ENCODE results near the gene PPP1R13B. TPM values are rescaled to one million over a fixed set of nuclear protein-coding genes. Genes with fewer than 3 reads are reported as not detected.
A peak's percentile ranks its signal among the peaks of the same experiment; 100 is the strongest.

Gene PPP1R13B
- total and polyA plus RNA-seq, 12 donors, result 21.6 to 124 (median 75.5) TPM

DNA sequence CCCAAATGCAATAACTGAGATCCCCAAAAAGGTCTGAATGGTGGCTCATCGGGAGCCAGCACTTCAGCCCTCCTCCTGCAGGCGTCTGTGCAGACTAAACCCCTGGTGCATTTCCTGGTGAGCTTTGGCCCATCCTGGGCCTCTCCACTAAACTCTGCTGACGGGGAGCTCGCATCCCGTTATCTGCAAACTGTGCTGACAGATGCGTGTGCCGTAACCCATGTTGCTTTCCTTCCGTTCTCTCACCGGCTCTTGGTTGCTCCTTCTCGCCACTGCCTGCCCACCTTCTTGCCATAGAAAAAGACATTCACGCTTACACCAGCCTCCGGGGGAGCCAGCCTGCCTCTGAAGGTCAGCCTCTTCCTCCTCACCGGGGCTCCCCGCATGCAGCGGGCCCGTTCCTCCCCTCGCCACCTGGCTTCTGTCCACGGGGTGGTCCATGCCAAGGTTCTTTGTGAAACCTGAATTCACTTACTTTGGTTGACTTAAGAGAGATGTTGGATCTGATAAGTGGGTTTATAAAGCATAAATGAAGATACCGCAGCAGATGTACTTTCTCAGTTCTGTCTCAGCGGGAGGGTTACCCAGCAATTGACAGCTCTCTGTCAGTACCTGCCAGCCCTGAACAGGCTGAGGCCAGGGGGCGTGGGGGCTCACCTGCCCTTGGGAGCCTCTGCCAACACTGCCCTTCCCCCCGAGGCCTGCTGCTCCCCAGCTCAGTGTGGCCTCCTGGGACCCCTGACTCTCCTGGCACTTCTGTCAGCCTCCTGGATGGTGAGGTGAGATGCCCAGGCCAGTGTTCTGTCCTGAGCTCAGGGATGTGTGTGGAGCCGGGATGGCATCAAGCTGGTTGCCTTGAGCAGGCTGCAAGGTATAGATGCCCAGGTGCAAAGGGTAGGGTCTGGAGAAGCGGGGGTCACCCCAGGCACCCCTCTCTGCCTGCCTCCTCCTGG, 117.6 kb downstream of the PPP1R13B start:
- no peak overlapping the region for H3K4me3 ChIP-seq
- no peaks in the 10 kb centered on the region for H3K27me3 ChIP-seq
- intact Hi-C loops (cut with DNase I), result no loop called here
- peak overlapping the region in 5 of 10 donors; percentile 11 to 51 (median 29) for H3K27ac ChIP-seq
- DNase-seq, result peak in 1 of 2 donors; percentile 15
- peak in 2 of 8 donors; percentile 1 to 15 for ATAC-seq
- no peaks in the 10 kb centered on the region for H3K9me3 ChIP-seq
- peaks cover 0 to 83% (median 46%) of the 10 kb centered on the region in 9 donors for H3K36me3 ChIP-seq
- TF ChIP-seq, protein P1, sequence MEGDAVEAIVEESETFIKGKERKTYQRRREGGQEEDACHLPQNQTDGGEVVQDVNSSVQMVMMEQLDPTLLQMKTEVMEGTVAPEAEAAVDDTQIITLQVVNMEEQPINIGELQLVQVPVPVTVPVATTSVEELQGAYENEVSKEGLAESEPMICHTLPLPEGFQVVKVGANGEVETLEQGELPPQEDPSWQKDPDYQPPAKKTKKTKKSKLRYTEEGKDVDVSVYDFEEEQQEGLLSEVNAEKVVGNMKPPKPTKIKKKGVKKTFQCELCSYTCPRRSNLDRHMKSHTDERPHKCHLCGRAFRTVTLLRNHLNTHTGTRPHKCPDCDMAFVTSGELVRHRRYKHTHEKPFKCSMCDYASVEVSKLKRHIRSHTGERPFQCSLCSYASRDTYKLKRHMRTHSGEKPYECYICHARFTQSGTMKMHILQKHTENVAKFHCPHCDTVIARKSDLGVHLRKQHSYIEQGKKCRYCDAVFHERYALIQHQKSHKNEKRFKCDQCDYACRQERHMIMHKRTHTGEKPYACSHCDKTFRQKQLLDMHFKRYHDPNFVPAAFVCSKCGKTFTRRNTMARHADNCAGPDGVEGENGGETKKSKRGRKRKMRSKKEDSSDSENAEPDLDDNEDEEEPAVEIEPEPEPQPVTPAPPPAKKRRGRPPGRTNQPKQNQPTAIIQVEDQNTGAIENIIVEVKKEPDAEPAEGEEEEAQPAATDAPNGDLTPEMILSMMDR (IDR thresholded peaks at IDR 0.05), result no peak
- H3K4me1 ChIP-seq, result peaks cover 7 to 70% (median 25%) of the 10 kb centered on the region in 9 donors
- WGBS, 2 donors, result 56 to 68% methylated on average over 24 of the region's 24 CpGs

DNA sequence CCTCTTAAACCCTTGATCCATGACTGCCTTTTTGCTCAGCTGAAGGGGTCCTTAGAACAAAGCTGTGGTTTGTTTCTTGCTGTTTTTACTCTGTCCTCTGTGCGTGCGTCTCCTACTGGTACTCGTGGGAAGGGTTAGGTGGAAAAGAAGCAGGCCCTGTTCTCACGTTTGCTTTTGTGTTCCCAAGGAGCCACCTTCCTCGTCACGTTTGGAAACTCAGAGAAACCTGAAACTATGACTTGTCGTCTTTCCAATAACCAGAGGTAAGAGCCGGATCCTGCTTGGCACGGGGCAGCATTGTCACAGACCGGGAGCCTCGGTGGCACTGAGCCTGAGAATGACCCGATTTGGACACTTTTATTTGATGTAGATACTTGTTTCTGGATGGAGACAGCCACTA, 118.7 kb downstream of the PPP1R13B start:
- DNase-seq, result no peak
- H3K9me3 ChIP-seq, result no peaks in the 10 kb centered on the region

DNA sequence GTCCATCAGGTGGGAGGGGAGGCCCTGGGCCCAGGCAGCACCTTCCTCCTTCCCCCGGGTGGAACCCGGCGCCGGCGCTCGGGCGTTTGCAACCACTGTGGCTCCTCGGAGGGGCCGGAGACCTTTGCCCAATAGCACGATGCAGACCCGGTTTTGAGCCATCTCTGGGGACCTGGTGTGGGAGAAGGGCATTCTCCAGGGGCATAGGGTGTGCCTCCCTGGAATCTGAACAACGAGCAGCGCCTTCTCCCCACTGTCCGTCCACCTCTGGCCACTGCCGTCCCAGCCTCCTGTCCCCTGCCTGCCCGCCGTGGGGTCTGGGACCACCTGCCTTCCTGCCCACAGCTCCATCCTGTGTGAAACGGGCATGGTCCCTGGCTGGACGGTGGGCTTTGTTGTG, 119.2 kb downstream of the PPP1R13B start:
- peak in 1 of 2 donors; percentile 11 for DNase-seq
- Histone ChIP-seq H3K4me1 (peaks cover 17 to 82% (median 39%) of the 10 kb centered on the region in 9 donors), H3K27ac (no peak overlapping the region), H3K9me3 (no peaks in the 10 kb centered on the region), H3K4me3 (no peak overlapping the region), H3K27me3 (no peaks in the 10 kb centered on the region), H3K36me3 (peaks cover 0 to 66% (median 31%) of the 10 kb centered on the region in 9 donors)
- 93% methylated on average over 19 of the region's 19 CpGs for WGBS, 2 donors
- ATAC-seq, result no peak
- TF ChIP-seq, protein P1 (IDR thresholded peaks at IDR 0.05), result no peak
- intact Hi-C loops (cut with DNase I), result no loop called here

More for the DNA sequence above, 118.7 kb downstream of the PPP1R13B start:
- H3K4me1 ChIP-seq, result peaks cover 11 to 76% (median 33%) of the 10 kb centered on the region in 9 donors
- intact Hi-C loops (cut with DNase I), result no loop called here
- no peak for ATAC-seq
- TF ChIP-seq, protein P1 (IDR thresholded peaks at IDR 0.05), result no peak
- H3K36me3 ChIP-seq, result peaks cover 0 to 72% (median 35%) of the 10 kb centered on the region in 9 donors
- no peak overlapping the region for H3K4me3 ChIP-seq
- no peak overlapping the region for H3K27ac ChIP-seq
- no peaks in the 10 kb centered on the region for H3K27me3 ChIP-seq
- WGBS, 2 donors, result 66 to 71% methylated on average over 12 of the region's 12 CpGs

DNA sequence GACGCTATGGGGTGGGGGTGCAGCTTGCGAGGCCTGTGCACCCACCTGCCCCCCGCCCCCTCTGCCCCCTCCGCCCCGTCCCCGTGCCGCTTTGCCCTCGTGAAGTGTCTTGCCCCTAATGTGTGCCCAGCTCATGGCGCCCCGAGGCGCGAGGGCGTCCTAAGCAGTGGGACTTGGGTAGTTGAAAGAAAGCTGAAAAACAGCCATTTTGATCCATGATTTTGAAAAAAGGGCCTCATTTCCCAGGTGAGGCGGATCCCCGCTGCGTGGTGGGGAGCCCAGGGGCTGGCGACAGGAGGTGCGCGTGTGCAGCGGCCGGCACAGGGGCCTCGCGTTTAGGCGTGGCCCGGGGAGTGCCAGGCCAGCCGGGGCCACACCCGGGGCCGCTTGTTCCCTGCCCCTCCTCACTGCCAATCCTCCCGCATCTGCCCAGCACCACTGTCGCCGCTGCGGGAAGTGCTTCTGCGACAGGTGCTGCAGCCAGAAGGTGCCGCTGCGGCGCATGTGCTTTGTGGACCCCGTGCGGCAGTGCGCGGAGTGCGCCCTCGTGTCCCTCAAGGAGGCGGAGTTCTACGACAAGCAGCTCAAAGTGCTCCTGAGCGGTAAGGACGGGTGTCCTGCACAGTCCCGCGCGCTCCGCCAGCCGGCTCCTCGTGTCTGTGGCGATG, 119.9 kb downstream of the PPP1R13B start:
- ATAC-seq, result no peak
- Histone ChIP-seq H3K4me1 (peaks cover 19 to 83% (median 42%) of the 10 kb centered on the region in 9 donors), H3K4me3 (no peak overlapping the region), H3K27ac (no peak overlapping the region), H3K27me3 (no peaks in the 10 kb centered on the region), H3K36me3 (peaks cover 0 to 59% (median 24%) of the 10 kb centered on the region in 9 donors), H3K9me3 (no peaks in the 10 kb centered on the region)
- DNase-seq, result peak in 1 of 2 donors; percentile 12
- TF ChIP-seq, protein P1 (IDR thresholded peaks at IDR 0.05), result no peak
- intact Hi-C loops (cut with DNase I), result no loop called here
- 85 to 86% methylated on average over 53 of the region's 53 CpGs for WGBS, 2 donors
